WTC11 (cell line): ENCODE data around the gene PRDM2.

Source experiments
- AFF4 ChIP-seq: sonication (generic); formaldehyde crosslinking; IDR thresholded peaks from 2 replicates; pipeline ENCODE4 v1.8.1; 2023; ENCODE audit warnings: mild to moderate bottlenecking, missing genetic modification reagents, borderline replicate concordance
- CBFB ChIP-seq: sonication (generic); formaldehyde crosslinking; IDR thresholded peaks from 2 replicates; pipeline ENCODE4 v1.8.1; 2022; ENCODE audit warnings: mild to moderate bottlenecking, low read depth, missing genetic modification reagents
- CTCF ChIP-seq: fragments of 200-600 bp; IDR thresholded peaks from 2 replicates; pipeline ENCODE4 v1.8.0; 2022; ENCODE audit warnings: antibody characterized with exemption
- JUN ChIP-seq: sonication (generic); formaldehyde crosslinking; IDR thresholded peaks from 2 replicates; pipeline ENCODE4 v1.8.0; 2023; ENCODE audit warnings: mild to moderate bottlenecking, missing genetic modification reagents
- MAX ChIP-seq: sonication (generic); formaldehyde crosslinking; IDR thresholded peaks from 2 replicates; pipeline ENCODE4 v1.8.0; 2022; ENCODE audit warnings: mild to moderate bottlenecking, missing genetic modification reagents
- NFYB ChIP-seq: sonication (generic); formaldehyde crosslinking; conservative IDR thresholded peaks from 2 replicates; pipeline ENCODE4 v1.8.0; 2022; ENCODE audit warnings: low read depth, missing genetic modification reagents
- NR3C1 ChIP-seq: sonication (generic); formaldehyde crosslinking; conservative IDR thresholded peaks from 2 replicates; pipeline ENCODE4 v1.8.1; 2023; ENCODE audit warnings: low read depth, mild to moderate bottlenecking, missing genetic modification reagents
- TP53 ChIP-seq: sonication (generic); formaldehyde crosslinking; IDR thresholded peaks from 2 replicates; pipeline ENCODE4 v1.8.1; 2023; ENCODE audit warnings: mild to moderate bottlenecking, missing genetic modification reagents

GRCh38 chr1:13832100-13832499 is 132.1 kb downstream of the PRDM2 start:
- TF ChIP-seq CTCF, result no peak
- no peak for TF ChIP-seq NFYB (CRISPR knock-in tag)
- no peak for TF ChIP-seq CBFB (CRISPR knock-in tag)
- no peak for TF ChIP-seq AFF4 (CRISPR knock-in tag)
- no peak for TF ChIP-seq JUN (CRISPR knock-in tag)
- TF ChIP-seq TP53 (CRISPR knock-in tag), result no peak
- no peak for TF ChIP-seq NR3C1
- TF ChIP-seq MAX (CRISPR knock-in tag), result no peak
